ENCODE results near the gene GRM2.

The GRM2 gene

DNA sequence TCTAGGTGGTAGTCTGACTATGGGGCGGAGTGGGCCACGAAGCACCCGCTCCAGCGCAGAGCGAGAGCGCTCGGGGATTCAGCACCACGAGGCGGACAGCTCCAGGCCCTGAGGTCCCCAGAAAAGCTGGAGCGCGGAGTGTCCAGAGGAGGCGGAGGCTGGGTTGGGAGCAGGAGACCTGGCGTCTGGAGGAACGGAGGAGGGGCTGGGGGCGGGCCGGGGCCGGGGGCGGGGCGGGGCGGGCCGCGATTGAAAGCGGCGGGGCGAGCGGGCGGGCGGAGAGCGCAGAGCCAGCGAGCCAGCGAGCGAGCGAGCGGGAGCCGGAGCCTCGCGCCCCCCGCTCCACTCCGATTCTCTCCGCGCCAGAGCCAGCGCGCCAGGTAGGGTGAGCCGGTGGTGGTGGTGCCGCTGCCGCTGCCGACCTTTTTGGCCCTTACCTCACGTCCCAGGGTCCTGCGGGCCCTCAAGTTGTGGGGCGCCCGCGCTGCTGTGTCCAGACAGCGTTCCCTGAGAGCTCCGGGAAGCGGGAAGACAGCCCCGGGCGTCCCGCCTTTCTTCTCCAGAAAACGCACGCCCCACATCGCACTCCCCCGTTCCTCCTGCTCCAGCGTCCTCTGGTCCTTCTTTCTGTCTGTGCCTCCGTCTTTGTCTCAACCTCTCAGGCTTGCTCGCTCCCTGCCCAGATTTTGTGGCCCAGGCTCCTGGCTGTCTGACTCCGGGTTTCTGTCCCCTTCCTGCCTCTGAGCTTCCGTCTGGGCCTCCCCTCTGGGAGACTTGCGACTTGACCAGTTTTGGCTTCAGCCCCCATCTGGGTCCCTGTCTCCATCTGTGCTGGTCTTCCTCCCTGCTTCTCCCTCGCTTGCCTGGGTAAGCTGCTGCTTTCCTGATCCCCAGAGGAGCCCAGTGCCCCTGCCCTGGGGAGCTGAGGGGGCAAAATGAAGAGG, at the start of gene GRM2:
TSS of gene GRM2 (plus strand) at position 281 of the 944 bp plus-strand sequence. CDS start 1,916 bp downstream, outside the sequence.
- peak; percentile 39 to 52 for DNase-seq

GRCh38 chr3:51657234-51657633, 49.6 kb upstream of the GRM2 start:
- DNase-seq: no peak

- DNase-seq: no peak
These were observed 46.9 kb upstream of the GRM2 start for GRCh38 chr3:51659942-51660341.

DNA sequence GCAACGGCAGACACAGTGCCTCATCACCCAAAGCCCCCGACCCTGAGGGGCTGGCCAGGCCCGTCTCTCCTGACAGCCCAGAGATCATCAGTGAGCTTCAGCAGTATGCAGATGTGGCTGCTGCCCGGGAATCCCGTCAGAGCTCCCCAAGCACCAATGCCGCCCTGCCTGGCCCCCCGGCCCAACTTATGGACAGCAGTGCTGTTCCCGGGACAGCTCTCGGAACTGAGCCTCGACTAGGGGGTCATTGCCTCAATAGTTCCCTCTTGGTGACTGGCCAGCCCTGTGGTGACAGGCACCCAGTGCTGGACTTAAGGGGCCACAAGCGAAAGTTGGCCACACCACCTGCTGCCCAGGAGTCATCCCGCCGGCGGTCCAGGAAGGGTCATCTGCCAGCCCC, 44.4 kb upstream of the GRM2 start:
- DNase-seq: no peak

GRCh38 chr3:51668756-51669155, 38.1 kb upstream of the GRM2 start:
- DNase-seq: no peak

DNA sequence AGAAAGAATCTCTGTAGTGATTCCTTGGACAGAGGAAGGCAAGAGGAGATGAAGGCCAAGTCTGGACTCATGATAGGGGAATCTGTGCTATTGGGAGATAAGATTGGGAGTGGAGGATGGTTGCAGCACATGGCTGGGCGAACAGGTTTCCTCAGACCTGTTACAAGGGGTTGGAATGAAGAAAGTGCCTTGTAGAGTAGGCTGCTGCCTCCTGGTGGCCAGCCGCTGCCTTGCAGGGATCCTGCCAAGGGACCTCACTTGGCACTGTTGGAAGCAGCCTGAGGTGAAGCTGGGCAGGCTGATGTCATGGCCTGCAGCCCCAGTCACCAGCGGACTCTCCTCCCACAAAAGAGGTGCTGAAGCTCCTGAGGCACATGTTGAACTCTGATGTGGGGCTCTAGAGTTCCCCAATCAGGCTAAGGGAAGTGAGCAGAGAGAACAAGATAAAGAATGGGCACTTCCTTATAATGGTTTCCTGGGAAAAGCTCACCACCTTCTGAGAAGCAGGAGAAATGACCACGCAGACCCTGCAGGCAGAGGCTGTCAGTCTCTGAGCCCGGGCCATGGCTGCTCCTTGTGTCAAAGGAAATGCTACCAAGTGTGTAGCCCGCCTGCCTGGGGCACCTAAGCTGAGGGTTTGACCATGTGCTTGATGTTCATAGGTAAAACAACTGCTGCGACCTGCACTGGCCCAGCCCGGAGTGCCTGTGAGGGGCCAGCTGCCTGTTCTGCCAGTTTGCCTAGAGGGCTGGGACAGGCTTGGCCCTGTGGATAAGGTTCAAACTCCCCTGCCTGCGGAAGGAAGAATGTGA, 37.4 kb upstream of the GRM2 start:
- peak; percentile 80 to 84 for DNase-seq

- no peak for DNase-seq
These were observed 36.6 kb upstream of the GRM2 start for GRCh38 chr3:51670053-51670822.

- peak; percentile 66 to 78 for DNase-seq
These were observed 35.8 kb upstream of the GRM2 start, which contains the start of gene TEX264 for GRCh38 chr3:51670823-51671733. TSS of gene TEX264 (plus strand) at chr3:51671252. CDS start at chr3:51674305, 3,053 bp downstream.

DNA sequence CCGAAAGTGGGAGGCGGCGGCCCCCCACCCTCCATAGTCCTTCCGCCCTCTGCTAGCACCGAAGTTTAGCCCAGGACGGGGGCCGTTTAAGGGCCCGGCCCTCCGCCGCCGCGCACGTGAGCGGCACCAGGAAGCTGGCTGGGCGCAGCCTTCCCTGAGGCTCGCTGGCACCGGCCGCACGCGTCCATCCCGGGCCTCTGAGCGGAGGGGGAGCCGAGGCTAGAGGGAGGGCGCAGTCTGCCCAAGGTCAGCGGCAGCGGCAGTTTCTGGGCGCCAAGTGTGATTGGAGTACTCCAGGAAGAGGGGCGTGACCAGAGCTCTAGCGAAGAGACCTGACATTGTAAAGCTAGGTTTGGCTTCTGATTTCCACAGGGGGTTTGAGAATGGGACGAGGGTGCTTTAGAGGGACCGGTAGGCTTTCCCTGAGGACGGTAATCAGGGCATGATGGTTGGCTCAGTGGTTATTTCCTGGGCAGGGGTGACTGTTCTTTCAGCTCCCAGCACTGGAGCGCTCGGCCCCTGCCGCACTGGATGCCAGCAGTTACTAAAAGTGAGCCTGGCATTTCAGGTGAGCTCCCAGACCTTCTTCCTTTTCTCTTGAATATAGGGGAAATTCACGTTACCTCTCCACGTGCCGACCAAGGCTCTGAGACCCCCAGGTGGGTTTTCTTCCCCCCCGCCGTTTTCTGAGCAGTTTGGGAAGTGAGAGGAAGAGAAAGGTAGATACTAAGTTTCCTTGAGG, 35.0 kb upstream of the GRM2 start:
- peak; percentile 37 to 61 for DNase-seq

- no peak for DNase-seq
These were observed 33.6 kb upstream of the GRM2 start for GRCh38 chr3:51673181-51673801.

GRCh38 chr3:51673802-51674654, 32.8 kb upstream of the GRM2 start:
- DNase-seq: no peak

DNA sequence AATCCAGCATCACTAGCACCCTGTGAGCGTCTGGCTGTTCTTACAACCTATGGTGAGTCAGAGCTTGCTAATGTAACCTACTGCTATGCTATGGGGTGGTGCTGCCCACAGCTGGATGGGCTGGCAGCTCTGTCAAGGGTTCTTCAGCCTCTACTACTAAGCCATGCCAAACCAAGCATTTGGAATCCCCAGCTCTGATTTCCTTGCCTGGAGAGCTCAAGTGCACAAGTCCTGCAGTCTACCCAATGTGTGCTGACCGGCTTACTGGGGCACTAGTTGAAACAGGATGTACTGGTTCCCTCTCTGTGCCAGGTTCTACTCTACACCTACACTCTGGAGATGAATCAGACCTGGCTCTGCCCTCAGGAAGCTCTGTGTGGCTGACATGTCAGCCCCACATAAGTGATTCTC, 31.7 kb upstream of the GRM2 start:
- no peak for DNase-seq

- no peak for DNase-seq
These were observed 30.7 kb upstream of the GRM2 start for GRCh38 chr3:51676102-51676640.

DNA sequence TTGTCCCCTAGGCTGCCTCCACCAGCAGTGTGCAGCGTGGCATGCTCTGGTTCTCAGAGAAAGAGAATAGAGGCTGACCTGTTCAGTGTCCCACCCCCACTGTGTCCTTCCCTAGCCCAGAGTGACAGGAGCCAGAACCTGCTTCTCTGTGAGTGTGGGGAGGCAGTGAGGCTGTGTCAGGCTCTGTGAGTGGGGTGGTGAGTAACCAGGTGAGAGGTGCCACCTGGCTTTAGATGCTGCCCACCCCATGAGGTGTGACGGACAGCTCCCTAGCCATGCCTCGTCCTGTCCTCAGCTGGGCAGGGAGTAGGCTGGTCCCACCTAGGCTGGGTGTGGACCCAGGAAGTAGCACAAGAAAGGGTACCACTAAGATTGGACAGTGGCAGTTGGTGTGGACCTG, 29.5 kb upstream of the GRM2 start:
- no peak for DNase-seq

GRCh38 chr3:51678186-51678585, 28.7 kb upstream of the GRM2 start:
- no peak for DNase-seq

DNA sequence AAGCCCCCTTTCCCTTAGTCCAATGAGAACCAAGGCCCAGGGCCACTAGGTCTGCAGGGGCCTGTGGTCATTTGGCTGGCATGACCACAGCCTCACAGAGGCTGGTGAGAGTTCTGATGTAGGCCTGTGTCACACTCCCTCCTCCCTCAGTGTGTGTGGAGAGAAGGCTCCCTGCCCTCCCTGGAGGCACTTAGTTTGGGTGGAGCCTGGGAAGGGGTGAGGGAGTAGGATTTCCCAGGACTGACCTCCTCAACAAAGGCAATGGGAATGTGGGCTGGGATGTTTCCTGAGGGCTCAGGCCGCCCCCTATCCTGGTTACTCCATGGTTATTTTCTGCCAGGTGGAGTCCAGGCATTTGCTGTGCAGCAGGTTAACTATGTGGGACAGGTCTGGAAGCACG, 28.2 kb upstream of the GRM2 start:
- no peak for DNase-seq

DNA sequence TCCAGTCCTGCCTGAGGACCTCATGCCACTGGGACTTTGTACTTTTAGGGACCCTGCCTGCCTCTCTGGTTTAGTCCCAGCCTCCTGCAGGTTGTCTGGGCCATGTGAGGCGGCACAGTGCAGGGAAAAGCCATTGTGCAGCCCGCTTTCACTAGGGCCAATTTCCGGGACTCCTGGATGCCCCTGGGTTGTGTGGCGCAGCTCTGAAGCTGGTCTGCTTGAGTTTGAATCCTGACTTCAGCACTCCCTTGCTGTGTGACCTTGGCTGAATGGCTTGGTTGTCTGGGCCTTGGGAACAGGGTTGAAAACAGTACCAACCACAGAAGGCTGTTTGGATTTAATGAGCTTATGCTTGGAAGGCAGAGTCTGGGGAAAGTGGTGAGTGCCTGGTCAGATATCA, 27.6 kb upstream of the GRM2 start:
- DNase-seq: no peak

- no peak for DNase-seq
These were observed 27.1 kb upstream of the GRM2 start for GRCh38 chr3:51679777-51680176.

DNA sequence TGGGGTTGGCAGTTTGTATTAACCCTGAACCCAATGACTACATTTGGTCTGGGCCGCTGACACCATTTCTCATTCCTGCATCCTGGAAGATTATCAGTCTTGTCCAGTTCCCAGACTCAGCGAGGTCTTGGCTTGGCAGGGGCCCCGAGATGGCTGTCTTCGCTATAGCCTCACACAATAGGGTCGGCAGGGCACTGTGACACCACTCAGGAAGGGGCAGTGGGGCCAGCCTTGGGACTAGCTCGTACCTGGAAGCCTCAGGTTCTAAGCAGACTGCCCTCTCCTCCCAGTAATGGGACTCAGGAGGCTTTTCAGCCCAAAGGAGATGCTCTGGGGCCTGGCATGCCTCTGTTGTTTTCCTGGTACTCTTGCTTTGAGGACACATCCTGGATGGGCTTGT, 26.7 kb upstream of the GRM2 start:
- no peak for DNase-seq
